Panc1 (cell line): ENCODE data around the gene CUEDC1.

Experiments used
- CTCF ChIP-seq: fragments of 450-650 bp; IDR thresholded peaks from 2 replicates; pipeline ENCODE4 v1.5.1; 2017; ENCODE audit warnings: mild to moderate bottlenecking
- POLR2AphosphoS5 ChIP-seq: IDR thresholded peaks from 2 replicates; pipeline ENCODE4 v1.6.1; 2012; ENCODE audit warnings: mild to moderate bottlenecking, low read depth, low read length, moderate library complexity
- REST ChIP-seq, 2 experiments: IDR thresholded peaks; 2 replicates each; pipeline ENCODE4 v1.6.1; 2011 to 2012; ENCODE audit warnings: low read depth in 2 of 2, control low read depth in 1 of 2, low read length in 1 of 2, mild to moderate bottlenecking in 1 of 2, moderate library complexity in 1 of 2; ENCODE audit not compliant: insufficient read depth in 1 of 2

- no peak for TF ChIP-seq CTCF
- no peak for TF ChIP-seq POLR2AphosphoS5
- TF ChIP-seq REST (IDR thresholded peaks at IDR 0.05; ENCODE audit: insufficient read depth in 1 of 2, low read depth in 2 of 2, low read length in 1 of 2) = no peak
These were observed 112.9 kb downstream of the CUEDC1 start for GRCh38 chr17:57842280-57842679.
